NCI-H2081 (cell line): ENCODE data around the gene SPHK2.
A peak's percentile ranks its signal among the peaks of the same experiment; 100 is the strongest.
"Not testable (repeated sequence)": the region's sequence is repeated elsewhere in the genome, so short reads cannot be mapped to it uniquely, and the experiment has no call there.

Source experiments
- DNase-seq, 2 experiments: peaks; one replicate each; lab custom pipeline; 2025; lab: John Stamatoyannopoulos, UW

SPHK2 gene

DNA sequence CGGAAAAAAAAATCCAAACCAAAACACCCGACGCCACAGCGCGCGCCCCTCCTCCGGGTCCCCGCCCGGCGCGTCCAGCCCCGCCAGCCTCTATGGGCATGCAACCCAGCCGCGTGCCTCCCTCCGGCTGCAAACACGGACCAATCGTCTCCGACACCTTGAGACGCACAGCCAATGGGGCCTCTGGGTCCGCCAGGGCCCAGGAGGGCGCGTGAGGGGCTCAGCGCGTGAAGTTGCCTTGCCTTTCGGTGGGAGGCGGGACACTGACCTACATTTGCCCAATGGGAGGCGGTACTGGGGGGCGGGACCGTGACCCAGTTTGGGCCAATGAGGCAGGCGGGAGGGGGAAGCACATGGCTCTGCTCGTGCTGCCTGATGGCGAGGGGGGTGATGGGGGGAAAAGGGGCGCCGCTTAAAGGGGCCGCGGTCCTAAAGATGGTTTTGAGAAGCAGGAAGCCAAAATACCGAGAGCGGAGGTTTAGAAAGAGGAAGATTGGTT lies 18.2 kb downstream of the SPHK2 start:
- peak; percentile 99 for DNase-seq

- peak; percentile 77 to 81 for DNase-seq
Observed at GRCh38 chr19:48637948-48638830, 18.9 kb downstream of the SPHK2 start.

GRCh38 chr19:48638831-48639381 lies 19.6 kb downstream of the SPHK2 start:
- DNase-seq, result no peak

DNA sequence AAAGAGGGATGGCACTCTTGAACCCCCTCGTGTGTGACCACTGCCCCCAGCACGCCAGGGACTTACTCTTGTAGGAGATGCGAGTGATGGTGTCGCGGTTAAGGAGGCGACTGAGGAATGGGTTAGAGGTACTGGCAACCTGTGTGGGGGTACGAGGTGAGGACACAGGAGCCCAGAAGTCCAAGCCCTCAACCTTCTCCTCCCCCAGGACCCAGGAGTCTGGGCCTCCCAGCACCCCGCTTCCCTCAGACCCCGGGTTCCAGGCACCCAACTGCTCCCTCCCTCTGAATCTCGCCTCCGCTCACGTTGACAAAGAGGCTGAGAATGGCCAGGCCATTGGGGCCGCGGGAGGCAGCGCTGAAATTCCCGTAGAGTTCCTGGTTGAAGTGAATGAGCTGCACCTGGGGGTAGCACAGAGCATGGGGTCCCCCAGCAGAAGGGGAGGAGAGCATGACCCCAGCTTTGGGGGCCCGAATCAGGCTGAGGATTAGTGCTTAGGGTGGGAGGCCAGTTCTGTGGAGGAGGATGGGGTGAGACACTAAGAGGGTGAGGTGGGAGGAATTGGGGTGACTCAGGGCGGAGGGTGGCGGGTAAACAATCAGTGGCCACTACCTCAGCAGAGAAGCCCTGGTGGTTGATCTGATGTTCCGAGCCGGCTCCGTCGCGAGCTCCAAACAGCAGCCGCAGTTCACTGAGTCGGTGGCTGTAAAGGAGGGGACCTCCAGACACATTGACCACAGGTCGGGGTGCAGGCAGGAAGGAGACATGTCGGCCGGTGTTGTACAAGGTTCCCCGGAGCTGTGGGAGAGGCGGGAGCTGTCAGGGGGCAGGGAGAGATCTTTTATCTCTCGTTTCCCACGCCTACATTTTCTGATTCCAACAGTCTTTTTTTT lies 20.4 kb downstream of the SPHK2 start:
- DNase-seq, result no peak

- DNase-seq, result no peak
Observed at GRCh38 chr19:48641850-48642249, 22.5 kb downstream of the SPHK2 start.

- no peak for DNase-seq
Observed at GRCh38 chr19:48642862-48643261, 23.6 kb downstream of the SPHK2 start.

- DNase-seq, result no peak
Observed at GRCh38 chr19:48644355-48644754, 25.0 kb downstream of the SPHK2 start.

- DNase-seq, result peak; percentile 61 to 75
Observed at GRCh38 chr19:48644839-48645619, 25.7 kb downstream of the SPHK2 start.

DNA sequence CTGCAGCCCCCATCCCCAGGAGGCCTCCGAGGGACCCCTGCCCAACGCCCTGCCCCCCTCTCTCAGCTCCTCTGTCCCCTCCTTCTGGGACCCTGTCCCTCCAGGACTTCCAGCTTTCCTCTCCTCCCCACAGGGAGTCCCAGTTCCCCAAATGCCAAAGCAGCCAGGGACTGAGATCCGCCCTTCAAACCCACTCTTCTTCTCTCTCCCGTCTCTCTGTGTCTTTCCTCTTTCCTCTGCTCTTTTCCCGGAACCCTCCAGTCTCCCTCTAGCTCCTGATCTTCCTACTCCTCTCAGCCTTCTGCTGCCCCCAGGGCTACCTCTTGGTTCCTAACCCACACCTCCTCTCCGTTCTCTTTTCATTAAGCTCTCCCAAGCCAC lies 26.3 kb downstream of the SPHK2 start:
- no peak for DNase-seq

DNA sequence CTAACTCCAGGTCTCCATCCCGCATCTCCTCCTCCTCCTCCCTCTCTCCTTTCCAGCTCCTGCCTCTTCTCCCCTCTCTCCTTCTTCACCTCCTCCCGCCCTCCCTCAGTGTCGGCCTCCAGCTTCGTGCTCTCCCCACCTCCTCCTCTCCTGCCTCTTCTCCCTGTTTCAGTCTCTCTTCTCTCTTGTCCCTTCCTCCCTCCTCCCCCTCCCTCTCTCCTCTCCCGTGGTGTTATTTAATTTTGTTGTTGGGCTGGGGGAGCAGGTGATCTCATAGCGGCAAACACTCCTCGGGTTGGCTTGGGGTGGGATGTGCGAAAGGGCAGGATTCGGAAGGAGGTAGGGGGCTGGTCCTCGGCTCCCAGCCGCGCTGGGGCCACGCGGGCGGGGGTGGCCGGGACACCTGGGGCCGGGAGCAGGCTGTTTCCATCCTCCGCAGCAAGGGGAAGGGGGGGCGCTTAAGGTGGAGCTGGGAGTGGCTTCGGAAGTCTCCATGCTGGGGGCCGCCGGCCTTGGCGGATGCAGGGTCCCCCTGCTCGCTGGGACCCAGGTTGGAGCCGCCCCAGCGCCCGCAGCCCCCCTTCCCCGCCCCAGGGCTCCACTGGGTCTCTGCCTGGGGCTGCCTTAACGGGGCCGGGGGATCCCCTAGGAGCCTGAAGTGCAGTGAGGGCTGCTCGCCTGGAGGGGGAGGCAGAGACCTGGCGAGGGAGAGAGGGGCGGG lies 26.9 kb downstream of the SPHK2 start, which contains the start of gene CA11:
CA11 (minus strand) TSS at position 187 of the 721 bp plus-strand sequence. CDS start 555 bp downstream, outside the sequence.
- DNase-seq, result peak; percentile 88 to 89

GRCh38 chr19:48646722-48647216 lies 27.5 kb downstream of the SPHK2 start:
- DNase-seq, result no peak

- no peak for DNase-seq
Observed at GRCh38 chr19:48648134-48648533, 28.8 kb downstream of the SPHK2 start.

DNA sequence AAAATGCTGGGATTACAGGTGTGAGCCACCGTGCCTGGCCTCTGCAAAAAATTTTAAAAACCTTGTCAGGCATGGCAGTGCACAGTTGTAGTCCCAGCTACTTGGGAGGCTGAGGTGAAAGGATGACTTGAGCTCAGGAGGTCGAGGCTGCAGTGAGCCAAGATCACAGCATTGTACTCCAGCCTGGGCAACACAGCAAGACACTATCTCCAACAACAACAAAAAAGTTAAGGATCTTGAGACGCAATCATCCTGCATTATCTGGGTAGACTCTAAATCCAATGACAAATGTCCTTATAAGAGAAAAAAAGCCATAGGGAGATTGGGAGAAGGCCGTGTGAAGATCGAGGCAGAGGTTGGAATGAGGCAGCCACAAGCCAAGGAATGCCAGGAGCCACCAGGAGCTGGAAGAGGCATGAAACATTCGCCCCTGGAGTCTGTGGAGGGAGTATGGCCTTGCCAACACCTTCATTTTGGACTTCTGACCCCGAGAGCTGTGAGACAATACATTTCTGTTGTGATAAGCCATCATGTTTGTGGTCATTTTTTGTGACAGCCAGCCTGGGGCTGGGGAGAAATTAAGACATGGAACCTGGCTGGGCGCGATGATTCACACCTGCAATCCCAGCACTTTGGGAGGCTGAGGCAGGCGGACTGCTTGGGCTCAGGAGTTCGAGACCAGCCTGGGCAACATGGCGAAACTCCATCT lies 31.8 kb downstream of the SPHK2 start:
- no peak for DNase-seq

DNA sequence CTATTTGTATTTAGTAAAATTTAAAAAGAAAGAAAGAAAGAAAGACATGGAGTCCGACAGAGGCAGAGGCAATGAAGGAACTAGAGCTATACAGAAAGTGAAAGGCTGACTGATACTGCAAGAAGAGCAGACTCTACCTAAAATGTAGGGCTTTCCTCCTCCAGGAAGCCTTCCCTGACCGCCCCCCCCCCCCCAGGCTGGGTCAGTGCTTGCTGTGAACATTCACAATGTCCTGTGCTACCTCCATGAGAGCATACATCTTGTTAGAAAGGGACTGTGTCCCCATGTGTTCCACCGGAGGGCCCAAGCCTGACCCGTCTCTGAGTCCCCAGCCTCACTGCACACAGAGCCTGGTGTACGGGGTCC lies 32.4 kb downstream of the SPHK2 start:
- no peak for DNase-seq

DNA sequence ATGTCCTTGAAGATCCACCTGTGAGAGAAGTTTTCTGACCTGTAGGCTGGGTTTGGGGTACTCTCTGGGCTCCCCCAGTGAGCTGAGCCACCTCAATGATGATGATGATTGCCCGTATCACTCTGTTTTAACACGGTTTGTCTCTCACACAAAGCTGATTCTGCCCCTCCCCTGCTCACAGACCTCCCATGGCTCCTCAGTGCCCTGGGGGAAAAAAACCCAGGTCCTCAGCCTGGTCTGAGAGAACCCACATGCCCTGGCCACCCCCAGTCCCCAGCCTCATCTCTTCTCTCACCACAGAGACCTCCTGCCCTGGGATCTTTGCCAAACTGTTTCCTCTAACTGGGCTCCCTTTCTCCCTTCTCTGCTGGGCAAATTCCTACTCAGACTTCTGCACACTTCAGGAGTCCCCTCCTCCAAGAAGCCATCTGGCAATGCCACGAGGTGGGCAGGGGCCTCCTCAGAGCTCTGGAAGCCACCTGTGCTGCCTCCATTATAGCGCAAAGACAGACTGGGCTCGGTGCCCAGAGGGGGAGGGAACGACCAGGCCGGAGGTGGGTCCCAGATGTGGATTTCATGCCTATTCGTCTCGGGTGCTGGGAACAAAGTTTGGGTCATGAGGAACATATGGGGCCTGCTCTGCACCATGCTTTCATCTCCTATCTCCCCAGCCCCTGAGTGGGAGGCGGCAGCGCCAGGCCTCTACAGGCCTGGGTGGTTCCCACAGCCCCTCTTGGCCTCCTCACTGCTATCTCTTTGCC lies 35.2 kb downstream of the SPHK2 start:
- DNase-seq, result peak; percentile 37 to 68

GRCh38 chr19:48656840-48657474 lies 37.7 kb downstream of the SPHK2 start:
- no peak for DNase-seq

- DNase-seq, result not testable (repeated sequence)
Observed at GRCh38 chr19:48657828-48658227, 38.5 kb downstream of the SPHK2 start.

DNA sequence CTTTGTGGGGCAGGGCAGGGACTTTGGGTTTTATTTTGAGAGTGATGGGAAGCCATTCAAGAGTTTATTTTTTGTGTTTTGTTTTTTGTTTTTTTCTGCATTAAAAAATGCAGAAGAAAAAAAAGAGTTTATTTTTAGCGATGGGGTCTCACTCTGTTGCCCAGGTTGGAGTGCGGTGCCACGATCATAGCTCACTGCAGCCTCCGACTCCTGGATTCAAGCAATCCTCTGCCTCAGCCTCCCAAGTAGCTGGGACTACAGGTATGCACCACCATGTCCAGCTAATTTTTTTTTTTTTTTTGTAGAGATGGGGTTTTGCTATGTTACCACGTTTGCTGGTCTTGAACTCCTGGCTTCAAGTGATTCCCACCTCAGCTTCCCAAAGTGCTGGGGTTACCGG lies 39.2 kb downstream of the SPHK2 start:
- DNase-seq, result no peak

- DNase-seq, result no peak
Observed at GRCh38 chr19:48659768-48660167, 40.5 kb downstream of the SPHK2 start.
